Esophagus (tissue), 2 donors: ENCODE measurements around the gene ZNF516. TPM values are rescaled to one million over a fixed set of nuclear protein-coding genes. Genes with fewer than 3 reads are reported as not detected.

Experiments used
- H3K27ac ChIP-seq, 2 donors: one replicate each; pipeline ENCODE4 v1.5.1; 2013; ENCODE audit warnings: low read depth in 2 of 2, mild to moderate bottlenecking in 2 of 2, inconsistent platforms in 1 of 2, low read length in 1 of 2, moderate library complexity in 1 of 2
- H3K27me3 ChIP-seq, 2 donors: one replicate each; pipeline ENCODE4 v1.6.1; 2013; ENCODE audit warnings: low read length in 2 of 2, control low read depth in 1 of 2, mild to moderate bottlenecking in 1 of 2; ENCODE audit not compliant: insufficient read depth in 2 of 2, control insufficient read depth in 1 of 2
- H3K36me3 ChIP-seq, 2 donors: one replicate each; pipeline ENCODE4 v1.6.1; 2013; ENCODE audit warnings: low read length in 1 of 2; ENCODE audit not compliant: control insufficient read depth in 2 of 2, insufficient read depth in 2 of 2
- H3K4me1 ChIP-seq, 2 donors: one replicate each; pipeline ENCODE4 v1.6.1; 2013; ENCODE audit warnings: low read length in 1 of 2; ENCODE audit not compliant: control insufficient read depth in 2 of 2, insufficient read depth in 2 of 2
- H3K4me3 ChIP-seq, 2 donors: one replicate each; pipeline ENCODE4 v1.5.1; 2013; ENCODE audit warnings: low read length in 2 of 2, mild to moderate bottlenecking in 2 of 2, low read depth in 1 of 2, moderate library complexity in 1 of 2
- H3K9me3 ChIP-seq, 2 donors: one replicate each; pipeline ENCODE4 v1.6.1; 2013; ENCODE audit warnings: mild to moderate bottlenecking in 2 of 2, low read depth in 1 of 2, low read length in 1 of 2, moderate library complexity in 1 of 2; ENCODE audit not compliant: control insufficient read depth in 2 of 2, insufficient read depth in 1 of 2
- WGBS, 2 donors: extraction: QIAGEN DNeasy Blood & Tissue Kit; methylation state at CpG; one replicate each; pipeline ENCODE4 v1.1.7; 2013; 5-methylcytosine and 5-hydroxymethylcytosine counted together
- polyA plus RNA-seq, 2 donors: library from polyadenylated mRNA; stranded (reverse); fragments of 200-250 nt; gene quantifications; one replicate each; pipeline ENCODE4 v1.2.3, GENCODE V29; 2013
- donor health status: healthy with polysubstance abuse.
- donor health status: Bipolar disorder and iron deficiency.

ZNF516 gene
- polyA plus RNA-seq, 2 donors: 4.0 to 5.4 TPM

DNA sequence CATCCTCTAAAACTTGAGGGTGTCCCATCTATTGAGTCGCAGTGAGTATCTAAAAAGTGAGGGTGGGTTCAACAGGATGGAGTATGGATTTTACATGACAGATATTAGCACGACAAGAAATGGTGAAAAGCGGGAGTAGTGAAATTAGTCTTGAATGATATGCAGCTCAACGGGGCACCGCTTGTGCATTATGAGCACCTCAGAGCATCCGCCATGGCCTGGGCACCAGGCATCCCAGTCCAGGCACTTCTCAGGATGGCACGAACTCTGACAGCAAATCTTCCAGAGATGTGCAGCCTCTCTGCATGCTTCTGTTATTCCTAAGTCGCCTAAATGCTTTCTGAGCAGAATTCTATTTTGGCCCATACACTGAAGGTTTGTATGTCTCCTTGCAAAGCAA, 57.1 kb downstream of the ZNF516 start:
- H3K27ac ChIP-seq: no peak overlapping the region
- H3K27me3 ChIP-seq: no peaks in the 10 kb centered on the region
- no peak overlapping the region for H3K4me3 ChIP-seq
- H3K36me3 ChIP-seq: peaks cover 0 to 32% of the 10 kb centered on the region in 2 donors
- 88 to 93% methylated on average over 8 of the region's 8 CpGs for WGBS, 2 donors
- H3K9me3 ChIP-seq: no peaks in the 10 kb centered on the region
- no peaks in the 10 kb centered on the region for H3K4me1 ChIP-seq

DNA sequence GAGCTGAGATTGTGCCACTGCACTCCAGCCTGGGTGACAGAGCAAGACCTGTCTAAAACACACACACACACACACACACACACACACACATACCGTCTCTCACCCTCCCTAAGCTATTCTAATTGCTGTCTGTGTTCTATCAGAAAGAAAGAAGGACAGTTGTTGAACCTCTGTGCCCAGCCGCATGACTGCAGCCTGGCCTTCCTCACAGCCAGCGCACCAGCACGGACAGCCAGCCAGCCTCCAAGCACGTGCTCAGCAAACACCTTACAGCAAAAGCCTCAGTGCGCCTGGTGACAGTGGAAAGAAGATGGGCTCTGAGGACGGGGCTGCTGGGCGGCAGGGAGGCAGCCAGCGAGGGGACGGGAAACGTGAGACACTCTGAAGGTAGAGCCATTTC, 58.0 kb downstream of the ZNF516 start:
- Histone ChIP-seq H3K36me3 (peaks cover 0 to 24% of the 10 kb centered on the region in 2 donors), H3K9me3 (no peaks in the 10 kb centered on the region), H3K4me3 (no peak overlapping the region), H3K27ac (no peak overlapping the region), H3K4me1 (peaks cover 1 to 3% of the 10 kb centered on the region in 2 donors), H3K27me3 (no peaks in the 10 kb centered on the region)
- WGBS, 2 donors: 91% methylated on average over 10 to 11 of the region's 11 CpGs

DNA sequence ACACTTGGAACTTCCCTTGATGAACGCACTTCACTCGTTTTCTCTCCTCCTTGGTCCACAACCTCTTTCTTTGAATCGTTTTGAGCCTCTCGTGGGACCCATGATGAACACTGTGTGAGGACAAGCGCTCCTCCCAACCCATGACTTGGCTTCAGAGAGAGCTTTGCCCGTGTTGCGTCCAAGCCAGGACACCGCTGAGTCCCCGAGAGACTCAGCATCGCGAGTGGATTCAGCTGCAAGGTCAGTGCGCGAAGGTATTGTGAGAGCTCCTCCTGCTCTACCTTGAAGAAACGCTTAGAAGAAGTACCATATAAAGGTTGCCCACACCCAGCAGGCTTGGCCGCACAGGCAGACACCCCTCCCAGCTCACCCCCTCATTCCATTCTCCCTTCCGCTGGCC, 58.7 kb downstream of the ZNF516 start:
- Histone ChIP-seq H3K9me3 (no peaks in the 10 kb centered on the region), H3K27me3 (no peaks in the 10 kb centered on the region), H3K36me3 (peaks cover 0 to 18% of the 10 kb centered on the region in 2 donors), H3K4me1 (peaks cover 2 to 3% of the 10 kb centered on the region in 2 donors), H3K4me3 (no peak overlapping the region), H3K27ac (no peak overlapping the region)
- WGBS, 2 donors: 90 to 92% methylated on average over 16 of the region's 16 CpGs

DNA sequence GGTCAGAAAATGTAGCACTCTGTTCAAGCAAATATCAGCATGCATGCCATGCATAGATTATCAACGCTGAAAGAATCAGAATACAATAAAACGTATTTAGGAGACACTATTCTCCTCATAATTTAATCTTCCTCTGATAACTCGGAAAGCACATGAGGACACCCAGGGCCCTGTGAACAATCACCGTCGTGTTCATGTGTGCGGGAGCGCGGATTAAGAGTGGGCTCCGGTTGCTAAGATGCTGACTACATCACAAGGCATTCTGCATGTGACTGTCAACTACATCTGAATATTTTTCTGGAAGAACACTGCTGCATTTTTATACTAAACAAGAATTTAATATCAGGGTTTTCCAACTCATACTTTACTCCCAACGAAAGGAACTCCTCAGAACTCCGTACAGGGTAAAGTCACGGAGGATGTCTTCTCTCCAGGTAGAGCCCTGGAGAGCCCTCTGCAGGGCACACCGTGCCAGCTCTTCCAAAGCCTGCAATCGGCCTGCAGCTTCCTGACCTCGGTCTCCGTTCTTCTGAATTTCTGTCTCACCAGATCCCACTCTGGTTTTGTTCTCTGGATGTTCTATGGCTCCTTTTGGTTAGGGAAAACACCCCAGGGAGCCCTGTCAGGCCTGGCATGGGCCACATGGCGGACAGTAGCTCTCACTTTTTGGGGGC, 59.6 kb downstream of the ZNF516 start:
- H3K27me3 ChIP-seq: no peaks in the 10 kb centered on the region
- H3K4me1 ChIP-seq: peaks cover 2 to 3% of the 10 kb centered on the region in 2 donors
- no peak overlapping the region for H3K27ac ChIP-seq
- no peak overlapping the region for H3K4me3 ChIP-seq
- no peaks in the 10 kb centered on the region for H3K9me3 ChIP-seq
- H3K36me3 ChIP-seq: peaks cover 0 to 11% of the 10 kb centered on the region in 2 donors
- 88% methylated on average over 17 of the region's 17 CpGs for WGBS, 2 donors

DNA sequence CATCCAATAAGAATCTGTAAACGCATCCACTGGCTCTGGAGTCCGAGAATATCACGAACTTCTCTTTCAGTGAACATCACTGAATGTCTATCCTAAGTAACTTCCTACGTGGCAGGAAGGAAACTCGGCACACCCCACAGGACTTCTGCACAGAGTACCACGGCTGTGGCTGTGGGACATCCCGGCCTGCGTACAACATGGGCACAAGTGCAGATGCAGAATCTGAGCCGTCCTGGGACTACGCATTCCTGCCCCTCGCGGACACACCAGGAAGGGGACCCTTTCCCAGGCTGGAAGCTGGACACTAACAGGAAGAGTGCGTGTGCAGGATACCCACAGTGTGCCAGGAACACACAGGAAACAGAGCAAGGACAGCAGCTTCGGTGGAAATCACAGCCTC, 60.6 kb downstream of the ZNF516 start:
- Histone ChIP-seq H3K4me1 (peaks cover 2 to 3% of the 10 kb centered on the region in 2 donors), H3K27me3 (no peaks in the 10 kb centered on the region), H3K4me3 (no peak overlapping the region), H3K36me3 (peaks cover 0 to 11% of the 10 kb centered on the region in 2 donors), H3K9me3 (no peaks in the 10 kb centered on the region), H3K27ac (no peak overlapping the region)
- WGBS, 2 donors: 87 to 90% methylated on average over 14 of the region's 14 CpGs

DNA sequence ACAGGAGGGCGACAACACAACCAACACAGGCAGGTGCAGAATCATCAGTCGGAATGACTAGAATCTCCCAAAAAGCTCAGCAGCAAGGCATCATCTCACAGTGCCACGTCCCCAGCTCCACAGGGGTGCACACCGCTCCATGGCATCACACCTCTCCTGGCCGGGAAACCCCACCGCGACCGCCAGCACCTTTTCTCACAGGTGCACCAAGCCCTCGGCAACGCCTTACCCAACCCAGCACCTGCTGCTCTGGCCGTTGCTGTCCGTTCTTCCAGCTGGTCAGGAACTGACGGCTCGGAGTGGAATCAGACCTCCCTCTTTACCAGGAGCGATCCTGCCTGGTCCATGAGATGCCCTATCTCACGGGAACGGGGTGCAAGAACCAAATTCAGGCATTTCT, 61.3 kb downstream of the ZNF516 start:
- Histone ChIP-seq H3K27me3 (no peaks in the 10 kb centered on the region), H3K9me3 (no peaks in the 10 kb centered on the region), H3K4me1 (peaks cover 2 to 7% of the 10 kb centered on the region in 2 donors), H3K4me3 (no peak overlapping the region), H3K36me3 (peaks cover 0 to 11% of the 10 kb centered on the region in 2 donors), H3K27ac (no peak overlapping the region)
- WGBS, 2 donors: 92 to 94% methylated on average over 17 of the region's 17 CpGs

DNA sequence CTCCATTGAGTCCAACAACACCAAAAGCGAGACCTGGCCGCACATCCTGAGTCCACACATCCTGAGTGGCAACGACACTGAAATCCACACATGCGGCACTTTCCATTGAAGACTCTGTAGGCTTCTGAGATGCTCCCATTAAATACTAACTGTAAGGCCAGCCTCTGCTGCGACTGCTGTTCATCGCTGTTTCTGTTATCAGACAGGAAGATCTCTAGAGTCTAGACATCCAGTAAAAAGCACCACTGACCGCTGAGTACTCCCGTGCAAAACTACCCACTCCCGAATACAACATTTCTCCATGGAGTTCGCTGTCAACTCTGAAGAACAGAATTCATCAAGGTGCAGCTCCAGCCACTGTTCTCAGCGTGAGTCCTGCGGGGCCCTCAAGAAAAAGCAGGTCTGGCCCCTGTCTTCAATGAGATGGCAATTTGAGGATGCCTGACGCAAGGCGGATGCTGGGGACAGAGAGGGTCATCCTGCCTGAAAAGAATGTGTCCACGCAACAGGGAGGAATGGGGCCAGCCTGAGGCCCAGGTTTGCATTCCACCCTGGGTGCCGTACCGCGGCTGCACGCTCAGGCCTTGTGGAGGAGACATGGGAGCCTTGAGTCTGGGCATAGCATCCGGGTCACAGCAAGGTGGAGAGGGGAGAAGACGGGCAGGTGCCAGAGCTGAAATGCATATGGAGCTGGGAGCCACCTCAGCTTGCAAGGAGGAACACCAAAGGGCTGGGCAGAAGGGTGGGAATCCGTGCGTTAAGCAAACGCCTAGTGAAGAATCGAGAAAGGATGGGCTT, 61.9 kb downstream of the ZNF516 start:
- Histone ChIP-seq H3K27ac (no peak overlapping the region), H3K36me3 (peaks cover 0 to 11% of the 10 kb centered on the region in 2 donors), H3K9me3 (no peaks in the 10 kb centered on the region), H3K27me3 (no peaks in the 10 kb centered on the region), H3K4me3 (no peak overlapping the region), H3K4me1 (peaks cover 2 to 7% of the 10 kb centered on the region in 2 donors)
- WGBS, 2 donors: 96% methylated on average over 25 of the region's 25 CpGs

DNA sequence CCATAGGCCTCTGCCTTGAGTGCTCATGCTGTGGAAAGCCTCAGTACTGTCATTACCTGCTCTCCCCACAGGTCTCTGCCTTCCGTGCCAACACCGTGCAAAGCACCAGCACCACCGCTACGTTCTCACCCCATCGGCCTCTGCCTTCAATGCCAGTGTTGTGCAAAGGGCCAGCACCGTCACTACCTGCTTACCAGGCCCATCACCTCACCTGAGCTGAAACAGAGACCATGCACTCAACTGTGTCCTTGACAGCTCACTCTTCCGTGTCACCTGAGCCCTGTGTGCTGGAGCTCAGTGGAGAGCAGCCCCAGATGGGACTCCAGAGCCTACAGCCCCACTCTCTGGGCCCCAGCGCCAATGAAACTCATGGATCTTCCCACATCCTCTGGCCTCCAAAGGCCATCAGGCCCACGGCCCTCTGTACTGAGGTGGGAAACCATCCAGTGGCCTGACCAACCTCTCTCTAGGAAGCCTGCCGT, 62.7 kb downstream of the ZNF516 start:
- no peak overlapping the region for H3K27ac ChIP-seq
- H3K9me3 ChIP-seq: no peaks in the 10 kb centered on the region
- no peak overlapping the region for H3K4me3 ChIP-seq
- H3K4me1 ChIP-seq: peaks cover 2 to 7% of the 10 kb centered on the region in 2 donors
- peaks cover 0 to 11% of the 10 kb centered on the region in 2 donors for H3K36me3 ChIP-seq
- WGBS, 2 donors: 96% methylated on average over 10 of the region's 10 CpGs
- H3K27me3 ChIP-seq: no peaks in the 10 kb centered on the region

DNA sequence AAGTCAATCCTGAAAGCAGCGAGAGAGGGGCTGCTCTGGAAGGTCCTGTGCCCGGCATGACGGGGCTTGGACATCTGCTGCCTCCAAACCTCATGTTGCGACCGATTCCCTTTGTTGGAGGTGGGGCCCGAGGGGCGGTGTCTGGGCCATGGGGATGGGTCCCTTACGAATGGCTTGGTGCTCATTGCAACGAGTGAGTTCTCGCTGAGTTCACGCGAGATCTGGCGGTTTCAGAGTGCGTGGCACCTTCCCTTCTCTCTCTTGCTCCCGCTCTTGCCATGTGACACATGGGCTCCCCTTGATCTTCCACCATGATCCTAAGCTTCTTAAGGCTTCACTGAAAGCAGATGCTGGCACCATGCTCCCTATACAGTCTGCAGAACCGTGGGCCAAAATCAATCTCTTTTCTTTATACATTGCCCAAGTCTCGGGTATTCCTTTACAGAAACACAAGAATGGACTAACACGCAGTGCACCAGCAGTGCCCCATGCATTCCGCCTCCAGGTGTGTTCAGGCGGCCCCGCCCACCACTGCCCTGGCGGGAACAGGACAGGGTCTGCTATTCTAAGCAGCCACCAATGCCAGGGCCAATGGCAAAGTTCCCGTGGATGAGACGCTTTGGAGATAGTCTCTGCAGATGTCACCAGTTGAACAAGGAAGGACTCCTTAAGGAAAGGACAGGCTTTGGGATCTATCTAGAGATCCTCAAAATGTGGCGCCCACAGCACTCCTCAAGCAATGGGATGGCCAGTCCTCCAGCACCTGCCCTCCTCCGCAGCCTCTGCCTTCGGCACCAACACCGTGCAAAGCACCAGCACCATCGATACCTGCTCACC, 63.4 kb downstream of the ZNF516 start:
- 94 to 96% methylated on average over 29 of the region's 29 CpGs for WGBS, 2 donors
- H3K9me3 ChIP-seq: no peaks in the 10 kb centered on the region
- H3K4me3 ChIP-seq: no peak overlapping the region
- peaks cover 2 to 7% of the 10 kb centered on the region in 2 donors for H3K4me1 ChIP-seq
- H3K27me3 ChIP-seq: no peaks in the 10 kb centered on the region
- H3K27ac ChIP-seq: no peak overlapping the region
- peaks cover 0 to 11% of the 10 kb centered on the region in 2 donors for H3K36me3 ChIP-seq
